Measurements from ENCODE around the gene SPOCK3. TPM values are rescaled to one million over a fixed set of nuclear protein-coding genes. Genes with fewer than 3 reads are reported as not detected.

SPOCK3 gene
- total RNA-seq, 4 donors from 2014 or later, result 0.16 to 0.58 (median 0.36) TPM; not detected in 1

GRCh38 chr4:166687828-166688227 is 546.5 kb downstream of the SPOCK3 start:
- H3K4me1 ChIP-seq, result no peaks in the 10 kb centered on the region
- no peak for DNase-seq
- in situ Hi-C loops (cut with MboI; ENCODE audit: low sequenced_read_pairs in 4 of 4) (no loop called here), intact Hi-C loops (cut with DNase I; ENCODE audit: low total_unique reads) (no loop called here)
- no peaks in the 10 kb centered on the region for H3K36me3 ChIP-seq
- H3K9me3 ChIP-seq, result no peaks in the 10 kb centered on the region
- TF ChIP-seq CTCF (IDR thresholded peaks at IDR 0.05 in 4 of 5, conservative IDR thresholded peaks at IDR 0.05 in 1 of 5) (no peak), POLR2A (IDR thresholded peaks at IDR 0.05) (no peak)
- ATAC-seq, result no peak
- H3K27me3 ChIP-seq, result no peaks in the 10 kb centered on the region
- no peak overlapping the region for H3K4me3 ChIP-seq
- no peak overlapping the region for H3K27ac ChIP-seq
